H9 (cell line): Measurements from ENCODE around the gene RHBDL1. TPM values are rescaled to one million over a fixed set of nuclear protein-coding genes. Genes with fewer than 3 reads are reported as not detected.
A peak's percentile ranks its signal among the peaks of the same experiment; 100 is the strongest.

ENCODE experiments used
- DNase-seq: peaks from one replicate; pipeline ENCODE4 v3.0.0-alpha.2; 2017
- H2AFZ ChIP-seq: one replicate; pipeline ENCODE4 v1.6.1; 2013; ENCODE audit warnings: mild to moderate bottlenecking, low read length, control low read depth, moderate library complexity
- H2AK5ac ChIP-seq: 2 replicates; pipeline ENCODE4 v1.6.1; 2013; ENCODE audit warnings: low read length, control low read depth, mixed read lengths; ENCODE audit not compliant: insufficient read length
- H2BK120ac ChIP-seq: one replicate; pipeline ENCODE4 v1.6.1; 2013; ENCODE audit warnings: low read depth, mild to moderate bottlenecking, low read length, control low read depth, inconsistent platforms; ENCODE audit not compliant: poor library complexity, severe bottlenecking
- H2BK12ac ChIP-seq: 2 replicates; pipeline ENCODE4 v1.6.1; 2013; ENCODE audit warnings: low read length, control low read depth, mixed read lengths, low read depth; ENCODE audit not compliant: insufficient read length
- H2BK15ac ChIP-seq: 2 replicates; pipeline ENCODE4 v1.6.1; 2013; ENCODE audit warnings: low read depth, low read length, control low read depth
- H2BK20ac ChIP-seq: one replicate; pipeline ENCODE4 v1.6.1; 2013; ENCODE audit warnings: low read depth, mild to moderate bottlenecking, low read length, control low read depth, inconsistent platforms; ENCODE audit not compliant: poor library complexity, severe bottlenecking
- H2BK5ac ChIP-seq: 2 replicates; pipeline ENCODE4 v1.6.1; 2013; ENCODE audit warnings: low read length, control low read depth, mixed read lengths; ENCODE audit not compliant: insufficient read length
- H3K14ac ChIP-seq: 2 replicates; pipeline ENCODE4 v1.6.1; 2013; ENCODE audit warnings: low read length, control low read depth; ENCODE audit not compliant: insufficient read depth
- H3K18ac ChIP-seq: 2 replicates; pipeline ENCODE4 v1.6.1; 2013; ENCODE audit warnings: low read depth, mild to moderate bottlenecking, mixed read lengths, low read length, control low read depth; ENCODE audit not compliant: insufficient read length
- H3K23ac ChIP-seq: 2 replicates; pipeline ENCODE4 v1.6.1; 2013; ENCODE audit warnings: low read length, control low read depth, mixed read lengths, low read depth; ENCODE audit not compliant: insufficient read length
- H3K23me2 ChIP-seq: 2 replicates; pipeline ENCODE4 v1.6.1; 2013; ENCODE audit warnings: low read depth, mild to moderate bottlenecking, mixed read lengths, low read length, control low read depth; ENCODE audit not compliant: insufficient read length, poor library complexity, severe bottlenecking
- H3K27ac ChIP-seq: 2 replicates; pipeline ENCODE4 v1.5.1; 2013; ENCODE audit warnings: low read length, control low read depth, mixed read lengths, low read depth; ENCODE audit not compliant: insufficient read length
- H3K27me3 ChIP-seq: 2 replicates; pipeline ENCODE4 v1.6.1; 2013; ENCODE audit warnings: low read length, control low read depth, inconsistent platforms; ENCODE audit not compliant: insufficient read depth
- H3K4ac ChIP-seq: 2 replicates; pipeline ENCODE4 v1.6.1; 2013; ENCODE audit warnings: low read depth, mild to moderate bottlenecking, control low read depth, inconsistent platforms, low read length, moderate library complexity
- H3K4me1 ChIP-seq: 2 replicates; pipeline ENCODE4 v1.6.1; 2013; ENCODE audit warnings: low read length, control low read depth, inconsistent platforms; ENCODE audit not compliant: insufficient read depth
- H3K4me2 ChIP-seq: 2 replicates; pipeline ENCODE4 v1.6.1; 2013; ENCODE audit warnings: low read length, control low read depth, mixed read lengths; ENCODE audit not compliant: insufficient read length, insufficient read depth
- H3K56ac ChIP-seq: 2 replicates; pipeline ENCODE4 v1.6.1; 2013; ENCODE audit warnings: low read depth, mild to moderate bottlenecking, mixed read lengths, low read length, control low read depth; ENCODE audit not compliant: insufficient read length
- H3K79me1 ChIP-seq: 2 replicates; pipeline ENCODE4 v1.6.1; 2013; ENCODE audit warnings: low read depth, mild to moderate bottlenecking, moderate library complexity, low read length, control low read depth, inconsistent platforms; ENCODE audit not compliant: insufficient read depth, poor library complexity, severe bottlenecking
- H3K79me2 ChIP-seq: 2 replicates; pipeline ENCODE4 v1.6.1; 2013; ENCODE audit warnings: low read length, control low read depth, inconsistent platforms; ENCODE audit not compliant: insufficient read depth
- H3K9ac ChIP-seq: 2 replicates; pipeline ENCODE4 v1.6.1; 2013; ENCODE audit warnings: low read length, control low read depth, mixed read lengths; ENCODE audit not compliant: insufficient read length; ENCODE audit errors: extremely low read depth
- H3K9me3 ChIP-seq: one replicate; pipeline ENCODE4 v1.6.1; 2013; ENCODE audit warnings: low read depth, low read length, inconsistent platforms; ENCODE audit not compliant: control insufficient read depth
- H3T11ph ChIP-seq: one replicate; pipeline ENCODE4 v1.6.1; 2013; ENCODE audit warnings: mild to moderate bottlenecking, low read length, control low read depth, inconsistent platforms
- H4K20me1 ChIP-seq: one replicate; pipeline ENCODE4 v1.6.1; 2013; ENCODE audit not compliant: control insufficient read depth, insufficient read length, insufficient read depth
- H4K5ac ChIP-seq: 2 replicates; pipeline ENCODE4 v1.6.1; 2013; ENCODE audit warnings: low read depth, mild to moderate bottlenecking, mixed read lengths, low read length, control low read depth; ENCODE audit not compliant: insufficient read length
- H4K8ac ChIP-seq: replicated peaks from 2 replicates; pipeline ENCODE4 v1.6.1; 2013; ENCODE audit warnings: low read length, control low read depth, mixed read lengths, low read depth; ENCODE audit not compliant: insufficient read length
- H4K91ac ChIP-seq: 2 replicates; pipeline ENCODE4 v1.6.1; 2013; ENCODE audit warnings: low read depth, mild to moderate bottlenecking, moderate library complexity, mixed read lengths, low read length, control low read depth; ENCODE audit not compliant: insufficient read length
- H3K27ac Mint-ChIP-seq, 3 experiments: 2 replicates in 2 of 3; 3 replicates in 1 of 3; pipeline ENCODE4 v1.8.0; 2020 to 2021; ENCODE audit warnings: mixed read lengths in 3 of 3, mild to moderate bottlenecking in 1 of 3, moderate library complexity in 1 of 3
- H3K27me3 Mint-ChIP-seq: 2 replicates; pipeline ENCODE4 v1.8.0; 2021; ENCODE audit warnings: low read depth, mild to moderate bottlenecking, moderate library complexity, mixed read lengths
- H3K36me3 Mint-ChIP-seq, 3 experiments: 2 replicates in 2 of 3; 3 replicates in 1 of 3; pipeline ENCODE4 v1.8.0; 2020 to 2021; ENCODE audit warnings: low read depth in 3 of 3, mixed read lengths in 3 of 3; ENCODE audit not compliant: insufficient read depth in 1 of 3
- H3K4me1 Mint-ChIP-seq, 2 experiments: 2 replicates each; pipeline ENCODE4 v1.8.0; 2020; ENCODE audit warnings: mixed read lengths in 2 of 2
- H3K4me3 Mint-ChIP-seq, 2 experiments: 2 replicates in 1 of 2; 3 replicates in 1 of 2; pipeline ENCODE4 v1.8.0; 2020 to 2021; ENCODE audit warnings: mild to moderate bottlenecking in 2 of 2, mixed read lengths in 2 of 2, moderate library complexity in 1 of 2
- H3K9me3 Mint-ChIP-seq, 2 experiments: 2 replicates in 1 of 2; 3 replicates in 1 of 2; pipeline ENCODE4 v1.8.0; 2020; ENCODE audit warnings: mild to moderate bottlenecking in 2 of 2, mixed read lengths in 2 of 2, moderate library complexity in 1 of 2
- WGBS: extraction: QIAGEN DNeasy Blood & Tissue Kit; methylation state at CpG from one replicate; pipeline ENCODE4 v1.1.7; 2013; ENCODE audit warnings: missing lambda C conversion rate, low lambda C conversion rate, mixed read lengths; ENCODE audit not compliant: insufficient read length; ENCODE audit errors: extremely low coverage; 5-methylcytosine and 5-hydroxymethylcytosine counted together
- total RNA-seq: library from RNA; stranded (reverse); gene quantifications from 2 replicates; pipeline ENCODE4 v1.2.1, GENCODE V29; 2021
- TF ChIP-seq, protein P1 (sequence below): fragments of 200-600 bp; sonication (generic); conservative IDR thresholded peaks from 3 replicates; pipeline ENCODE4 v1.8.0; 2021; ENCODE audit warnings: antibody characterized with exemption, mild to moderate bottlenecking

RHBDL1 gene
- total RNA-seq, 1 experiment from 2014 or later: 7.6 TPM

DNA sequence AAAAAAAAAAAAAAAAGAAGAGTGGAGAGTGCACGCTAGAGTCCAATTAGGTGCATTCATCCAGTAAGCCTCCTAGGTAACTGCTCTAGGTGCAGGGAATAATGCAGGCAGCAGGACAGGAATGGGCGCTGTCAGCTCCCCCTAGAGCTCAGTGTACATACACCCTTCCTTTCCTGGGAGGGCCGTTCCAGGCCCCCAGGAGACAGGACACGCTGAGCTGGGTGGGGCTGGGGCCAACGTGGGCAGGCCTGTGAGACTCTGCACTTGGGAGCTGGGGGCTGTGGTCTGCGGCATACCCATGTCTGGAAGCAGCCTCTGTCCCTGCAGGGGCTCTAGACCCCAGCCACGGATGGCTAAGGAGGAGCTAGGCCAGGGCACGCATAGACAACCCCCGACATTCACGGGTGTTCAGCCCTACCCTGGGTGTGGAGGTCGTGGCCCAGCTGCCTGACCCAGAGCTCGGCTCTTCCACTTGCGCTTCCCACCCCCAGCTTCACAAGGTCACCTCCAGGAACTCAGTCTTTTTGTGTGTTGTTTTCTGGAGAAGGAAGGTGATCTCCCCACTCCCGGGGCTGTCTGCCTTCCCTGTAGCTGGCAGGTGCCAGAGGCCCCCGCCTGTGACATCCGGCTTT is 44.5 kb downstream of the RHBDL1 start:
- no peaks in the 10 kb centered on the region for H3K9me3 Mint-ChIP-seq
- H2BK5ac ChIP-seq: no peak overlapping the region
- no peaks in the 10 kb centered on the region for H3K9me3 ChIP-seq
- H3K36me3 Mint-ChIP-seq: peaks cover 0 to 5% (median 3%) of the 10 kb centered on the region in 3 experiments; a peak in 1 of 7 replicates
- H2AFZ ChIP-seq: no peak overlapping the region
- TF ChIP-seq, protein P1, sequence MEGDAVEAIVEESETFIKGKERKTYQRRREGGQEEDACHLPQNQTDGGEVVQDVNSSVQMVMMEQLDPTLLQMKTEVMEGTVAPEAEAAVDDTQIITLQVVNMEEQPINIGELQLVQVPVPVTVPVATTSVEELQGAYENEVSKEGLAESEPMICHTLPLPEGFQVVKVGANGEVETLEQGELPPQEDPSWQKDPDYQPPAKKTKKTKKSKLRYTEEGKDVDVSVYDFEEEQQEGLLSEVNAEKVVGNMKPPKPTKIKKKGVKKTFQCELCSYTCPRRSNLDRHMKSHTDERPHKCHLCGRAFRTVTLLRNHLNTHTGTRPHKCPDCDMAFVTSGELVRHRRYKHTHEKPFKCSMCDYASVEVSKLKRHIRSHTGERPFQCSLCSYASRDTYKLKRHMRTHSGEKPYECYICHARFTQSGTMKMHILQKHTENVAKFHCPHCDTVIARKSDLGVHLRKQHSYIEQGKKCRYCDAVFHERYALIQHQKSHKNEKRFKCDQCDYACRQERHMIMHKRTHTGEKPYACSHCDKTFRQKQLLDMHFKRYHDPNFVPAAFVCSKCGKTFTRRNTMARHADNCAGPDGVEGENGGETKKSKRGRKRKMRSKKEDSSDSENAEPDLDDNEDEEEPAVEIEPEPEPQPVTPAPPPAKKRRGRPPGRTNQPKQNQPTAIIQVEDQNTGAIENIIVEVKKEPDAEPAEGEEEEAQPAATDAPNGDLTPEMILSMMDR: peak; percentile 38; the same call in 2 of the 3 replicates
- peaks cover 14 to 28% of the 10 kb centered on the region in 2 experiments for H3K4me1 Mint-ChIP-seq
- H3K56ac ChIP-seq: no peak overlapping the region
- H3K4me1 ChIP-seq: no peaks in the 10 kb centered on the region
- H4K5ac ChIP-seq: no peak overlapping the region
- H2BK120ac ChIP-seq: no peak overlapping the region
- H3K14ac ChIP-seq: no peak overlapping the region
- H3K79me2 ChIP-seq: no peaks in the 10 kb centered on the region
- no peak overlapping the region for H2BK12ac ChIP-seq
- H3K18ac ChIP-seq: no peak overlapping the region
- no CpG with 5 or more reads among the region's 16 CpGs for WGBS
- H3K27ac ChIP-seq: no peak overlapping the region
- H4K20me1 ChIP-seq: no peaks in the 10 kb centered on the region
- no peak overlapping the region for H3K4ac ChIP-seq
- no peak overlapping the region for H4K8ac ChIP-seq
- H2BK15ac ChIP-seq: no peak overlapping the region
- H2AK5ac ChIP-seq: no peak overlapping the region
- peak overlapping the region in 1 of 3 experiments; percentile 79; a peak in 2 of 7 replicates for H3K27ac Mint-ChIP-seq
- no peak overlapping the region for H3T11ph ChIP-seq
- H2BK20ac ChIP-seq: no peak overlapping the region
- no peaks in the 10 kb centered on the region; the same call in 1 of the 2 replicates for H3K27me3 ChIP-seq
- no peak overlapping the region for H4K91ac ChIP-seq
- no peak overlapping the region for H3K9ac ChIP-seq
- no peaks in the 10 kb centered on the region for H3K79me1 ChIP-seq
- H3K27me3 Mint-ChIP-seq: peaks cover 25% of the 10 kb centered on the region
- H3K23me2 ChIP-seq: peaks cover 10% of the 10 kb centered on the region
- no peak for DNase-seq
- H3K4me3 Mint-ChIP-seq: peak overlapping the region; percentile 72 to 88
- peak overlapping the region; percentile 59 for H3K4me2 ChIP-seq
- no peak overlapping the region for H3K23ac ChIP-seq
